GM21390 (cell line): ENCODE measurements around the gene CLIC3.

ENCODE experiments used
- ATAC-seq: cut with Tn5 transposase; IDR thresholded peaks from one replicate; pipeline ENCODE4 v1.9.1; 2021; ENCODE audit not compliant: unreplicated experiment

Gene CLIC3

DNA sequence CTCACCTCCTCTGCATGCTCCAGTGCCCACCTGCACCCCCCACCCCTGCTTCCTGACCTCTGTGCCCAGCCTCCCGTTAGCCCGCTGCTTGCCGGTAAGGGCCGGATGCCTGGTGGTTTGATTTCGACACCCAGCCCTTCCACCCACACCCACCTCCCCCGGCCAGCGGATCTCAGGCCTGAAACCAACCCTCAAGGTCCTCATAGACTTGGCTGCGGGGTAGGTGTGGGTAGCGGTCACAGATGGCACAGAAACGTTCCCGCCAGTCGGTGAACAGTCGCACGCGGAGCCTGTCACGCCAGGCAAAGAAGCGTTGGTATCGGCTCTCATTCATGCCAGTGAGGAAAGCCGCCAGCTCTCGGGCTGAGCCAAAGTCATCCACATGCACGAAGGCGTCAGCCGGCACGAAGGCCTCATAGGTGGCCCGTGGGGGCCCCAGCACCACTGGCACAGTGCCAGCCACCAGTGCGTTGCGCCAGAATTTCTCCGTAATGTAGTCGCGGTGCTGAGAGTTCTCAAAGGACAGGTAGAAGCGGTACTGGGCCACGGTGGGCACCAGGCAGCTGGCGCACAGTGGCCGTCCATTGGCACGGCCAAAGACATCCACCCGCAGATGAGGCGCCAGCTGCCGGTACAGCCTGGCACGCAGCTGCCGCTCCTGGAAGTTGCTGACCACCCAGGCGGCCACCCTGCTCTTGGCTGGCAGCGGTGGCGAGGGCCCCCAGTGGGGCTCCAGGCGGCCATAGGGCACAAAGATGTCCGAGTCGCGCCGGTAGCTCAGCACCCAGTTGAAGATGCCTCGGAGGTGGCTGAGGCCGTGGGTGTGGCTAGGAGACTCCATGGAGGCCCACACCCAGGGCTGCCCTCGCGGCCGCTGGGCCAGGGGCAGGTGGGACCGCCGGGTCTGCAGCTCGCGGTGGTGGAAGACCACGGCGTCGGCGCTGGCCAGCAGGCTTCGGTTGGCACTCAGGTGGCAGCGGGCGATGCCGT, 34.5 kb upstream of the CLIC3 start:
- no peak for ATAC-seq

DNA sequence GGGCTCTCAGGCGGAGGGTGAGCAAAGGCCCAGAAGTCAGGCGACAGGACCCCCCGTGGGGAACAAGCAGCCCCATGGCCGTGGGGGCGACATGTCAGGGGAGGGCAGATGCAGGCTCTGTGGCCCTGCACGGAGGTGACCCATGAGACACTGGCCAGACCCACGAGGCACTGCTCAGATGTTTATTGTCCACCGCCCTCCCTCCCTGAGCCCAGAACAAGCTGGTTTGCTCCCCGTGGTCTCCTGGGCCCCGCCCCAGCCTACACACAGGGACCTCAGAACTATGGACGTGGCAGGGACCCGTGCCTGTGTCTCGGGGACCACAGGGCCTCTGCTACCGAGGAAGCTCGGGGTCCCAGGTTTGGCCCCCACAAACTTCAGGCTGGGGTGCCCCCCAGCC, 33.6 kb upstream of the CLIC3 start:
- ATAC-seq: no peak

DNA sequence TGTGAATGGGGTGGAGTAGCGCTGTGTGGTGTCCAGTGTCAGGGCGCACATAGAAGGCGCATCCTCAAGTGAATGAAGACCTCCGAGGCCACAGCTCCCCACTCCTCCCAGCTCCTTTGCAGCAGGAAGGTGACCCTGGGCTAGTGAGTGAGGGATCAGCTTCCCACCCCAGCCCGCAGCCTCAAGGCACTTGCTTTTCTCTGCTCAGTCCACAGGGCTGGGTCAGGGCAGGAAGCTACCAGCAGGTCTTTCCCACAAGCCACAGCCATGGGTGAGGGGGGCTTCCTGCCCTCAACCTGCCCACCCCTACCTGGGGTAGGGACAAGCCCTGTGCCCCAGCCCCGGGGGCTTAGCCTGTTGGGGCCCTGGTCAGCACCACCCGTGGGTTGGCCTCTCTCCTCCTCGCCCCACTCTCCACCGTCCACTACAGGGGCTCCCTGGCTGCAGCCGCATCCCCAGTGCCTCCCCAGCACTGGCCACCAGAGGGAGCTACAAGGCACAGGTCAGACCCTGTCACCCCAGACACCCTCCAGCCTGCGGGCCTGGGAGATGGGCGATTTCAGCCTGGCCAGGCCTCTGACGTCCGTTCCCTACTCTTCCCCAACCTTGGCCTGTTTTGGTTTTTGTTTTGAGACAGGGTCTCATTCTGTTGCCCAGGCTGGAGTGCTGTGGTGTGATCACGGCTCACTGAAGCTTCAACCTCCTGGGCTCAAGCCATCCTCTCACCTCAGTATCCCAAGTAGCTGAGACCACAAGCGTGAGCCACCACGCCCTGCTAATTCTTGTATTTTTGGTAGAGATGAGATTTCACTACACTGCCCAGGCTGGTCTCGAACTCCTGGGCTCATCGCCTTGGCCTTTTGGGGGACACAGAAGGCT, 32.9 kb upstream of the CLIC3 start:
- peak; percentile 44 for ATAC-seq

DNA sequence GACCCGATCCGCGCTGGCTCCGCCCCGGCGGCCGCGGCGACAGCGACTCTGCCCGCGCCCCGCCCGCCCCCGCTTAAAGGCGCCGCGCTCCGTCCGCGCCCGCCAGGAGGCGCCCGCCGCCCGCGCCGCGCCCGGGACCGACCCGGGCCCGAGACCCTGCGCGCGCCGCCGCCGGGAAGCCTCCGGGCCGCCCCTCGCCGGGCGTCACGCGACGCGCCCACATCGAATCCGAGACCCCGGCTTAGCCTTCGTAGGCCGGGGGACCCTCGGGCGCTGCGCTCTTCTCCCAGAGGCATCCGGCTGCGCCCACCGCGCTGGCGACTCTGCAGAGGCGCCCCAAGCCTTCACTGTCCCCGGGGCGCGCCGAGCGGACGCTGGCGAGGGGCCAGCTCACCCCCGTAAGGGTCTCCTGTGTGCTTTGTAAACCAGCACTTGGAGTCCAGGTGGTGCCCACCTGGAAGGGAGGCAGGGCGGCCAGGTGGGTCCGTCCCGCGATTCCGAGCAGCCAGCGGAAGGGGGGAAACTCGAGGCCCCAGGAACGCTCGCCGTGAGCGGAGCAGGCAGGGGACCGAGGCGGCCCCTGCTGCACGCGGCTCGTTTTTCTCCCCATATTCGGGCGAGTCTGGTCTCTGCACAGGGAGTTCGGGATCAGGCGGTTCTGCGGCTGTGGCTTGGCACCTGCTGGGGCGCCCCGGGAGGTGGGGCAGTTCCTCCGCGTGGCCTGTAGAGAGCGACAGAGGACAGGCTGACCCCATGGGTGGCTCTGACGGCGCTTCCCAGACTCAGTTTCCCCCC, 32.1 kb upstream of the CLIC3 start:
- peak; percentile 45 for ATAC-seq

DNA sequence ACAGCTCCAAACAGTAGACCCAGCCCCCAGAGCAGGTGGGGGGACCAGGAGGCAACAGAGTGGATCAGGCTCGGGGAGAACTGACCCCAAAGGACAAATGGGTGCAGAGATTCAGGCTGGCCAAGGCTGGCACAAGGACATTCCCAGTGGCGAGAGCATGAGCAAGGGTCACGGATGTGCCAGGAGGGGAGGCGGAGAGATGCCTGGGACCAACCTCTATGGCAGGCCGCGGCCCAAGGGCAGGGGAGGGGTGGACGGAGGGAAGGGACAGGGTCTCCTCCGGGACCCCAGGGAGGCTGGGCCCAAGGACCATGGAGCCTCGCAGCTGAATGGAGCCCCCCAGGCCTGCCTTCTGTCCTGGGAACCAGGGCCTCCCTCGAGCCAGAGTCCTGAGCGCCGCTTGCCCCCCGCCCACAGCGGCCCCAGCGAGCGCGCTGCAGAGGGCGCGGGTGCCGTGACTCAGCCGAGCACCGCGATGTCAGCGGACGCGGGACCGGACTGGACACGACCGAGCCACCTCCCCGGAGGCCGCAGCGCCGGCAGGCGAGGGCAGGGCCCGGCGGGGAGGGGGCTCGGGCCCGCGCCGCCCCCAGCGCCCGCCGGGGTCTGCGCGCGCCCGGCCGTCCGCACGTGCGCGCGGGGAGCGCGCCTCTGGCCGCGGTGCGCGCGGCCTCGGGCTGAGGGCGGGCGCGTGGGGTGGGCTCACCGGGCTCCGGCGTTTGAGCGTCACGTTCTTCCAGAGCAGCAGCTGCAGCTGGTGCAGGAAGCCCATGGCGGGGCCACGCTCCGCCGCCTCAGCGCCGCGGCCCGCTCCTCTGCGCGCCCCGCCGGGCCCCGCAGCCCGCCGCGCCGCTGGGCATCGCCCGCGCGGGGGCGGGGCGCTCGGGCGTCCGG, 31.2 kb upstream of the CLIC3 start, which contains the start of gene ABCA2:
TSS of gene ABCA2 (minus strand) at position 869 of the 894 bp plus-strand sequence. CDS start at position 772, 97 bp downstream.
- no peak for ATAC-seq

DNA sequence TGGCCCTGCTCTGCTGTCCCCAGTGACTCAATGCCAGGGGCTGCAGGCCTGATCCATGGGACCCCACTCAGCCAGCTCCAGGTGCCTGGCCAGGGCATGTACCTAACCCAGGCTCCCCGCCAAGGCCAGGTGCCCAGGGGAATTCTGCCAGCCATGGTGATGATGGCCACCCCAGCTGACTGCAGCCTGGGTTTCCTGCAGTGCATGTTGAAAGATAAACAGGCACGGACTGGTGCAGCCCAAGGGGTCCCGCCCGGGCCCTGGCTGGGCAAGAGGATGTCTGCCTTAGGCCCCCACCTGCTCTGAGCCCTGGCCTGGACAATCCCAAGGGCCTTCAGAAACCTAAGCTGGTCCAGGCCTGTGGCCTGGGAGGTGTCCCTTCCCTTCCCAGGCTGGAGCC, 30.5 kb upstream of the CLIC3 start:
- ATAC-seq: no peak

DNA sequence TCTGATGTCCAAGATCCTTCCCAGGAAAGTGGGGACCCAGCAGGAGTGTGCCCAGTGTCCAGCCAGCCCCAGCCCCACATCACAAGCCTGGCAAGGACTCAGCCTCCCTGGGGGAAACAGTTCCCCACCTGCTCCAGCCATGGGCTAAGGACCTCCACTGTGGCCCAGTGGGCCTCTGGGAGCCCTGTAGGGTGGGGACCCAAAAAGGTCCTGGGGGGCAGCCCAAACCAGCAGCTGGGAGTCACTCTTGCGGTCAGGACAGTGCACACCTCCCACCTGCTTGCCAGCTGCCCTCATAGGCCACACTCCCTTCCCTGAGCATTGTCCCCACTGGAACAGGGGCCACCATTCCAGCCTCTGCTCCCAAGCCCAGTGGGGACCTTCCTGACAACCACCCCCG, 30.0 kb upstream of the CLIC3 start:
- no peak for ATAC-seq

DNA sequence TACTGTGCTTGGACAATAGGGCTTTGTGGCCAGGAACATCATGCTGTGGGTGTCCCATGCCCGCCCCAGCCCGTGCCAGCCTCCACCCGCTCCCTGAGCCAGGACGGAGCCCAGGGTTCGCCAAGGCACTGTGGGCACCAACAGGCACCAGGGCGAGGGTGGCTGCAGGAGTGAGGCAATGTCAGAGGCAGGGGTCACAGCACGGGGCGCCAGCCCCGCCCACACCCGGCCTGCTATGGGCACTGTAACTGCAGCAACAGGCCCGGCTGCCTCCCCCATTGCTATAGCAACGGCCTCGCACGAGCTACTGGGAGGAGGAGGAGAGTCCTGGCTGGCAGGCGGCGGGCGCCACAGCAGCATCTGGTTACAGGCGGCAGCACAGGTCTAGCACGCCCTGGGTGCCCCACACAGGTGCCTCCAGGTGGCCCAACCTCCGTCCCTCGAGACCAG, 29.2 kb upstream of the CLIC3 start:
- no peak for ATAC-seq

DNA sequence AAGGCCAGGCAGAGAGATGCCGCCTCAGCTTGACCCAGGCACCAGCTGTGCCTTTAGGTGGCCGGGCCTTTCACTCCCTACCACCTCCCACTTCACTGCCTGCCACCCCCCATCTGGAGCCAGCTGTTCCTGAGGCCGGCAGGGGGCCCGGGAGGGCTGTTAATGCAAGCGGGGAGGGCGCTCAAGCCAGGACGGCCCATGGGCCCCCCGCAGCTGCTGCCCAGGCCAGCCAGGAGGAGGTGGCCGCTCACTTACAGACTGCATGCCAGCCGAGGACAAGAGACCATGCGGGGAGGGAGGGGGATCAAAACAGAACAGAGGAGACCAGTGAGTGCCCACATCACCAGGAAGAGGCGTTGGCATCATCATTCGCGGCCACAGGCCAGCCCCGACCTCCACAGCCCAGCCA, 27.2 kb upstream of the CLIC3 start:
- no peak for ATAC-seq

DNA sequence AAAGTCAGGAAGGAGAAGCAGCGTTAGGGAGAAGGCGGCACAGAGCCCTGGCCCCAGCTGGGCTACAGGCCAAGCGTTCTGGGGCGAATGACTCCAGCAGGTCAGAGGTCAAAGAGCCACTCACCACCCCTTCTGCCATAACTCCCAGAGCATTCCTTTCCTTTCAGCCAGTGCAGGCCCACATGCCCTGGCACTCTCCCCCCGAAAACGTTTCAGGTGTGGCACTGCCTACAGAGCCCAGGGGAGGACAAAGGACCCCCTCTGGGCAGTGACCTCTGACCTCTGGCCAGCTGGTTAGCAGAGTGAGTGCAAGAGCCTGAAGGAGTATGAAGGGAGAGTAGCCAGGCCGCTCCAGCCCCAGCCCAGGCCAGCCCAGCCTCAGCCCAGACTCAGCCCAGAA, 26.8 kb upstream of the CLIC3 start:
- ATAC-seq: no peak

DNA sequence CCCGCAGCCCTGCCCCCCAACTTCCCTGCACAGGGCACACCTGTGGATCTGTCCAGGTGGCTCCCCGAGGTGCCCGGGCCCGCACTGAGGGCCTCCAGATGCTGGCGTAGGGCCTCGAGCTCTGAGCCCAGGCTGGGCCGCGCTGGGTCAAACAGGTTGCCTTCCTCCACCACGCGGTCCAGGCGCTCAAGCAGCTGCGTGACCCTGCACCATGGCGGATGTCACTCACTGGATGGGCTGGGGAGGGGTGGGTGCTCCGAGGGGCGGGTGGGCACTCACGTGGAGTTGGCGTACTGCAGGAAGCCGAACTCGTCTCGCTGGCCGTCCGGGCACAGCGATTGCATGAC, 26.3 kb upstream of the CLIC3 start:
- no peak for ATAC-seq

DNA sequence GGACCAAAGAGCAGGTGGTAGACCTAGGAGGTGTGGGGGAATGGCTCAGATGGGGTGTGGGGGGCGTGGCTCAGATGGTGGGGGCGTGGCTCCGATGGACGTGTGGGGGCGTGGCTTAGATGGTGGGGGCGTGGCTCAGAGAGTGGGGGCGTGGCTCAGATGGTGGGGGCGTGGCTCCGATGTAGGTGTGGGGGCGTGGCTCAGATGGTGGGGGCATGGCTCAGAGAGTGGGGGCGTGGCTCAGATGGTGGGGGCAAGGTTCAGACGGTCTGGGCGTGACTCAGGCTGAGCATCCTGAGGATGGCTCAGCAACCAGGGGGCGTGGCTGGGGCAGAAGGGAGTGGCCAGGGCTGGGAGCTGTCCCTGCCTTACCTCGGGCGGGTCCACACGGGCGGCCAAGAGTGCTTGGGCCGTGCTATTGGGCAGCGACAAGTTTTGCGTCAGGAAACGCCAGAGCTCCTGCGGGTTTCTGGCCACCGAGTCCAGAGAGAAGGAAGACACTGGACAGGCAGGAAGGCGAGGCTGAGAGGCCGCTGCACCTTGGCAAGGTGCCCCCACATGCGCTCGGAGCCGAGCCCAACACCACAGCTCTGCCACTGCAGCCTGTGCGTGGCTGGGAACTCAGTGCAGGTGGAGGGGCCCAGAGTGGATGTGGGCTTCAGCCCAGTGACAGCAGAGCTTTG, 25.8 kb upstream of the CLIC3 start:
- no peak for ATAC-seq

DNA sequence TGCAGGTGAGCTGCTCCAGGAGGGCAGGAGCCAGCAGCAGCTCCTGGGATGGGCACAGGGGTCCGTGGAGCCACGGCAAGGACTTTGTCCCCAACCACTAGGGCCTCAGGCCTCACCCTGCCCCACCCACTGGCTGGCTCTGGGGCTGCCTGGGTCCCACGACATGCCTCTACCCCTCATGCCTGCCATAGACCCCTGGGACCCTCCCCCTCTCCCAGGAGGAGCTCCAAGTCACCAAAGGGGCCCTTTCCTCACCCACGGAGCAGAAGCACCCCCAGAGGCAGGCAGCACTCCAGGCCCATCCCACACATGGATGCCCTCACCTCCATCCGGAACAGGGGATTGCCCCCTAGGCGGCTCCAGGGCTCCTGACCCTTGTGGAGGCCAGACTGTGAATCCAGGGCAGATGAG, 25.2 kb upstream of the CLIC3 start:
- no peak for ATAC-seq

DNA sequence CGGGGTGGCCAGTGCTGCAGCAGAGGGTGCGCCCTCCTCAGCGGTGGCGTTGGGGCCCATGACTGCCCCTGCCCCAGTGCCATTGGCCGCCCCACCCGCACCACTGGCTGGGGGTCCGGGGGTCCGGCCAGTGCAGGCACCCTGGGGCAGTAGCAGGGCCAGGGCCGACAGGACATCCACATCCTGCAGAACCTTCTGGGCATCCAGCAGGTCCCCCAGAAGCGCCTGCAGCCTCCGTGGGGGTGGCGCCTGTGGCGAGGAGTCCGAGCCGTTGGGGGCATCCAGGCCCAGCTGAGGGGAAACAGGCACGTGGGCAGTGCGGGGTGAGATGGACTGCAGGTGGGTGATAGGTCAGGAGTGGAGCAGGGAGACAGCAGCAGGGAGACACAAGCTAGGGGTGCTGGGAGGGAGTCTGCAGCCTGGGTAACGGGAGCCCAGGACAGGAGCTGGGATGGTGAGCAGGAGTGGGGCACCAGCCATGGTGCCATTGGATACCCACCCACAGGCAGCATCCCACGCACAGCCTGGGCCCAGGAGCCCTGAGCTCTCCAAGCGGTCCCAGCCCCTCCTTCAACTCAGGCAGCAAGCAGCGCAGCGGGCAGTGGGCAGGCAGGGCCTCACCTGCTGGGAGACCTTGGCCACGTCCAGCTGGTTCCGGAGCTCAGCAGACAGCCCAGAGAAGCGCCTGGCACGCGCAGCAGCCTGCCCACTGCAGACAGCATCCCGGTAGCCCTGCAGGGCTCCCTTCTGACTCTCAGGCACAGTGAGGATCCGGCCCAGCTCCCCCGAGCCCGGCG, 24.6 kb upstream of the CLIC3 start:
- ATAC-seq: no peak

DNA sequence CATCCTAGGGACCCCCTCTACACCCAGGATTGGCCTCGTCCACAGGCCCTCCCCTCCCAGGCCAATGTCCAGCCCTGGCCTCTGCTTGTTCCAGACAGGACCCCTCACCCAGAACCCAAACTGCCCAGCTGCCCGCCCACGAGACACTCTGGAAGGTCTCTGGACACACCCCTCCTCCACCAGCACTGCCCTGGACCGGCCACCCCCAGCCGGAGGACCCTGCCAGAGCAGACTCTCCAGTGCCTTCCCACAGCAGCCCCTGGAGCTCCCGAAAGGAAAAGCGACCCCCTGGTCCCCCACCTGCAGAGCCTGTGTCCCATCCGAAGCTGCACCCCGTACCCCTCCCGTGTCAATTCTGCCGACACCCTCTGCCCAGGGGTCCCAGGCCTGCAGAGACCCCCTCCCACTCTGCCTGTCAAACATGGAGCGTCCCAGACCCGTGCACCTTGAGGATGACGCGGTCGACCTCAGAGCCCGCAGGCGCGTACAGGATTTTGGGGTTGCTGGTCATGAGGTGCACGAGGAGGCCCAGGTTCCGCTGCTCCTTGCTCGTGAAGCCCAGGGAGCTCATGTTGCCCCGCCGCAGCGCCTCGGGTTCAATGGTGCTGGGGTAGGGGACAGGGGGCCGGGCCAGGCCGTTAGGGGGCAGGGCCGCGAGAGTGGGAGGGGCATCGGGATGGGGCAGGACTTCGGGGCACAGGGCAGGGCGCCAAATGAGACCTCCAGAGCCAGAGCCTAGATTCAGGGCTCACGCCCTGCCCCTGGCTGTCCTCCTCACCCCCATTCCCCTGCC, 23.7 kb upstream of the CLIC3 start:
- no peak for ATAC-seq

DNA sequence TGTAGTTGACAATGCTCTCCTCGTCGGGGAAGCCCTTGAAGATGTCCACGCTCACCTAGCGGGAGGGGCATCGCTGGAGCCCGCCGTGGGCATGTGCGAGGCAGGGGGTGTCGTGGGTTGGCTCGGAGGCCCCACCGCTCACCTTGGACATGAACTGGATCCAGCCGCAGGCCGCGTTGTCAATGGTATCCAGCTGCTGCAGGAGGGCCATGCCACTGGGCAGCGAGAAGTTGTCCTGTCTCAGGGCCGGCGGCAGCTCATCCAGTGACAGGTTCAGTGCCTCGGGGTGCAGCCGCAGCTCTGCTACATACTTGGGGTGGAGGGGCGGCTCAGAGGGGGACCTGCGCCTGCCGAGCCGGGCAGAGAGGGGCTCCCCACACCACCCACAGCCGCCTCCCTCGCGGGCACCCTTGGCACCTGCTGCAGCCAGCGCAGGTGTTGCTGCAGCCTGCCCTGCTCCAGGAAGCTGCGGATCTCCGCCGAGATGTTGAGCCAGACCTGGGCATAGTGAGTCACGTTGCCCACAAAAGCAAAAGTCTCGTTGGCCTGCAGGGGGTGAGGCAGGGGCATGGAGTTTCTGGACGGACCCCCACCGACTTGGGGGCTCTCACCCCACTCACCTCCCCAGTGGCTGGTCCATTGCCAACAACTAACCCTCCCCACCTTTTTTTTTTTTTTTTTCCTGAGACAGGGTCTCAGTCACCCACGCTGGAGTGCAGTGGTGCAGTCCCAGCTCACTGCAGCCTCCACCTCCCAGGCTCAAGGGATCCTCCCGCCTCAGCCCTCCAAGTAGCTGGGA, 22.6 kb upstream of the CLIC3 start:
- ATAC-seq: no peak
